Anterior cingulate cortex (tissue), 58 donors: ENCODE measurements around the gene C1QTNF9.
"Not testable (repeated sequence)": the region's sequence is repeated elsewhere in the genome, so short reads cannot be mapped to it uniquely, and the experiment has no call there.

Source experiments
- DNase-seq, 58 donors: peaks; one replicate each; lab custom pipeline; 2025; lab: John Stamatoyannopoulos, UW

Gene C1QTNF9

GRCh38 chr13:24319641-24320040 is 10.3 kb downstream of the C1QTNF9 start:
- DNase-seq, result not testable (repeated sequence)

DNA sequence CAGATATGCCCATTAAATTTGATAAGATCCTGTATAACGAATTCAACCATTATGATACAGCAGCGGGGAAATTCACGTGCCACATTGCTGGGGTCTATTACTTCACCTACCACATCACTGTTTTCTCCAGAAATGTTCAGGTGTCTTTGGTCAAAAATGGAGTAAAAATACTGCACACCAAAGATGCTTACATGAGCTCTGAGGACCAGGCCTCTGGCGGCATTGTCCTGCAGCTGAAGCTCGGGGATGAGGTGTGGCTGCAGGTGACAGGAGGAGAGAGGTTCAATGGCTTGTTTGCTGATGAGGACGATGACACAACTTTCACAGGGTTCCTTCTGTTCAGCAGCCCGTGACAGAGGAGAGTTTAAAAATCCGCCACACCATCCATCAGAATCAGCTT is 12.0 kb downstream of the C1QTNF9 start:
- not testable (repeated sequence) for DNase-seq

DNA sequence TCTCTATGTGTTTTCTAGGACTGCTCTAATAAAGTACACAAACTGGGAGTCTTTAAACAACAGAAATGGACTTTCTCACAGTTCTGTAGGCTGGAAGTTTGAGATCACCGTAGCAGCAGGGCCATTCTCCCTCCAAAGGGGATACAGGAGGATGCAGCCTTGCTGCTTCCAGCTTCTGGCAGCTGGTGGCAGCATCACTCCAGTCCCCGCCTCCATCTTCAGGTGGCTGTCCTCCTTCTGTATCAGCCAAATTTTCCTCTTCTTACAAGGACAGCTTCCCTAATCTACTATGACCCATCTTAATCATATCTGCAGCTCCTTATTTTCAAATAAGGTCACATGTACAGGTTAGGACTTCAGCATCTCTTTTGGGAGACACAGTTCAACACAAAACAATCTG is 13.1 kb downstream of the C1QTNF9 start:
- DNase-seq, result not testable (repeated sequence)

DNA sequence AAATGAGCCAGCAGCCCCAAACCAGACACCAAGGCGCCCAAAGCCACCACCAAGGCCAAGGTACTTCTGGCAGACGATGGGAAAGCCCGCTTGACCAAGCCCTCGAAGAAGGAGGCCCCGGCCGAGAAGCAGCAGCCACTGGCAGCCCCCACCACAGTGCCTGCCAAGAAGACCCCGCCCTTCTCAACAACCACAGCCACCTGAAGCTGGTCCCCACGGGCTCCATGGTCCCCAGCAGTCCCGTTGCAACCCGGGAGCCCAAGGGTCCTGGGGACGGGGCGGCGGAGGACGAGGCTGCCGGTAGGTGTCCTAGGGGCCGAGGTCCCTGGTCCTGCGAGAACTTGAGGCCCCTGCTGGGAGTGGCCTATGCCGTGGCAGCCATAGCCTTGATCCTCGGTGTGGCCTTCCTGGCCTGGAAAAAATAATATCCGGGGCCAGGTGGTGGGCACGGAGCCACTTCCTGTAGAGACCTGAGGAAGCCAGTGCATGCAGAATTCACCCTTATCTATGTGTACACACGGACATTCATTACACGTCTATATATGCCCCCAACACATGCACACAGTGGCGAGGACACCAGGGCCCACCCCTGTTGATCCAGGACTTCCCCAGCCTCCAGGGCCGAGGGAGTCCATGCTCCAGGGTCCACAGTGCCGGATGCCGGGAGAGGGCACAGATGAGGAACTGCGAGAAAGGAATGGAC is 13.8 kb downstream of the C1QTNF9 start:
- DNase-seq, result no peak

- DNase-seq, result no peak
Measured at GRCh38 chr13:24323739-24324075, 14.3 kb downstream of the C1QTNF9 start.

DNA sequence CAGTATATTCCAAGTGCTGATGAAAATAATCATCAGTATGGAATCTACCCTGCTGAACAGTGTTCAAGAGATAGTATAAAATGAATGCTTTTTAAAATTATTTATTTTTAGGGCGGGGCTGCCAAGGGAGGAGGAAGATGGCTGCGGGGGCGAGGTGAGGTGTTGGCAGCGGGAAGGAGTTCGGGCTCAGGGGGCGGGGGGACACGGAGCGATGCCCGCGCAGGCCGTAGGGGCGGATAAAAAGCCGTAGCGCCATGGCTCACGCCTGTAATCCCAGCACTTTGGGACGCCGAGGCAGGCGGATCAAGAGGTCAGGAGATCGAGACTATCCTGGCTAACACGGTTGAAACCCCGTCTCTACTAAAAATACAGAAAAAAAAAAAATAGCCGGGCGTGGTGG is 18.2 kb downstream of the C1QTNF9 start:
- DNase-seq, result not testable (repeated sequence)

GRCh38 chr13:24328145-24328544 is 18.8 kb downstream of the C1QTNF9 start:
- DNase-seq, result no peak

DNA sequence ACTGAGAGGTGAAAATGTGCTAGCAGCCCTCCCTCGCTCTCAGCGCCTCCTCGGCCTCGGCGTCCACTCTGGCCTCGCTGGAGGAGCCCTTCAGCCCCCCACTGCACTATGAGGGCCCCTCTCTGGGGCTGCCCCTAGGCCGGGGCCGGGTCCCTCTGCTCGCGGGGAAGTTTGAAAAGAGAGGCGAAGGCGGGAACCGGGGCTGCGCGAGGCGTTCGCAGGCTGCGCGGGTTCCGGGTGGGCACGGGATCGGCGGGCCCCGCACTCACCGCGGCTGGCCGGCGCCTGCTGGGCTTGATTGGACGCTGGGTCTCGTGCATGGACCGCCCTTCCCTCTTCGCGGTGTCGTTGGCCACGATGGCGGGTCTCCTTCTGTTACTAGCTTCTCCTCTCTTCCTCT is 29.3 kb downstream of the C1QTNF9 start:
- no peak for DNase-seq

GRCh38 chr13:24339937-24340607 is 30.7 kb downstream of the C1QTNF9 start:
- no peak for DNase-seq

- DNase-seq, result no peak
Measured at GRCh38 chr13:24340608-24340955, 31.2 kb downstream of the C1QTNF9 start.

- DNase-seq, result no peak
Measured at GRCh38 chr13:24341439-24341838, 32.1 kb downstream of the C1QTNF9 start.

- no peak for DNase-seq
Measured at GRCh38 chr13:24348385-24348784, 39.0 kb downstream of the C1QTNF9 start.

DNA sequence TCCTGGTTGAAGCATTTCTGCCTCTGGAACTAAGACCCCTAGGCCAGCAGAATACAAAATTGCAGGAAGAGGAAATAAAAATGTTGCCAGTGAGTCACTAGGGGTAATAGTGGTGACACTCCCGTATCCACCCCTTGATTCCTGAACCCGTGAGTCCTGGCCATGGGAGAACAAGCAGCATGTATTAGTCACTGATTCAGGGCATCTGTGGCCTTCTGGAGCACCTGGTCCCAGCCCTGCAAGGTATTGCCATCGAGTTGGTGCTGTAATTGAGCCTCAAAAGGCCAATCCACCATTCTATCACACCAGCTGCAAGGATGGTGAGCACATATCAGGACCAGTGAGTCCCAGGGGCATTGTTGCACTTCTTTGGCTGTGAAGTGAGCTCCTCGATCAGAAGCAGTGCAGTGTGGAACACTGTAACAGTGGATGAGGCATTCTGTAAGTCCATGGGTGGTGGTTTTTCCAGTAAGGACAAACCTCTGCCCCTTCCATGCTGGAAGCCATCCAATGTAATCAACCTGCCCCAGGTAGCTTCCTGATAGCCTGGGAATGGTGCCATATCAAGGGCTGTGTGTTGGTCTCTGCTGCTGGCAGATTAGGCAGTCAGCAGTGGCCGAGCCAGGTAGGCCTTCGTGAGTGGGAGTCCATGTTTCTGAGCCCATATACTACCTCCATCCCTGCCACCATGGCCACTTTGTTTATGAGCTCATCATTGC is 39.6 kb downstream of the C1QTNF9 start:
- DNase-seq, result no peak

GRCh38 chr13:24349778-24350664 is 40.6 kb downstream of the C1QTNF9 start:
- not testable (repeated sequence) for DNase-seq

- no peak for DNase-seq
Measured at GRCh38 chr13:24351423-24351822, 42.0 kb downstream of the C1QTNF9 start.

DNA sequence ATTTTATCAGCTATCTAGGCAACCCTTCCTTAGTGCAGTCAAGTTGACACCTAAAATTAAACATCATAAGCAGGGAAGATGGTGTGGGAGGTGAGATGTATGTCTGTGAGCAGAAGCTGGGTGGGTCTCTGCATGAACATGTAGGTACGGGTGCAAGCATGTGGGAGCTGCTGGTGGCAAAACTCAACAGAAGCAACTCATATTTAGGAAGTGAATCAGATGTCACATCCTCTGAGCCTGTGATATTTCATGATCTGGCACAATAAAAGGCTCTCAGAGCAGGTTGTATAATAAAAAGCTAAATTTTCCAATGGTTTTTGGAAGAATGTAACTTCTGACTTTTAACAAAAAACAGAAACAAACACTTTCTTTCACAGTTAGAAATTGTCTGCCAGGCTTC is 44.4 kb downstream of the C1QTNF9 start:
- no peak for DNase-seq

GRCh38 chr13:24355103-24355502 is 45.7 kb downstream of the C1QTNF9 start:
- DNase-seq, result no peak

- no peak for DNase-seq
Measured at GRCh38 chr13:24356270-24356669, 46.9 kb downstream of the C1QTNF9 start.

DNA sequence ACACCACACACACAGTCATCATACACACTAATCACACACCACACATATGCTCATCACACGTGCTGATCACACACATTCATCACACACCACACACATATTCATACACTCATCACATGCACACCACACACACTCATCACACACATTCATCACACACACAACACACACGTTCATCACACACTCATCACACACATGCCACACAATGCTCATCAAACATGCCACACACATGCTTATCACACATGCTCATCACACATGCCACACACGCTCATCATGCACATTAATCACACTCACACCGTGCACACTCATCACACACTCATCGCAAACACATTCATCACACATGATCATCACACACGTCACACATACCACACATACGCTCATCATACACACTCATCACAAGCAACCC is 47.5 kb downstream of the C1QTNF9 start:
- DNase-seq, result no peak

GRCh38 chr13:24357756-24358155 is 48.4 kb downstream of the C1QTNF9 start:
- no peak for DNase-seq

DNA sequence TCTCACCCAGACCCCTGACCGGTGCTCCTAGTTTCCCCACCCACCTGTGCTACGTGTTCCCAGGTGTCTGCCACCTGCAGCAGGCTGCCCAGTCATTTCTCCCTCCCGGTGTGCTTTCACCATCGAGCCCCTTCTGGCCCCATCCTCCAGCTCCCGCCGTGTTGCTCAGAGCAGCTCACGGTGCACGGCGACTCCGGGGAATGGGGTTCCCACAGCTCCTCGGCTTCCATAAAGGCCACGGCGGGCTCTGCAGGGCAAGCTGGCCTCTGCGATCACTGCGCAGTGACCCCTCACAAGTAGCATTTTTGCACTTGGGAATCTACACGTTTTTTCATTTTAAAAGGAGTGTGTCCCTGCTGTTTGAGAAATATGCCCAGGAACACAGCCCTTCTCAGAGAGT is 49.5 kb downstream of the C1QTNF9 start:
- DNase-seq, result not testable (repeated sequence)
